Measurements from ENCODE around the gene FIGLA.
A peak's percentile ranks its signal among the peaks of the same experiment; 100 is the strongest.

Gene FIGLA

DNA sequence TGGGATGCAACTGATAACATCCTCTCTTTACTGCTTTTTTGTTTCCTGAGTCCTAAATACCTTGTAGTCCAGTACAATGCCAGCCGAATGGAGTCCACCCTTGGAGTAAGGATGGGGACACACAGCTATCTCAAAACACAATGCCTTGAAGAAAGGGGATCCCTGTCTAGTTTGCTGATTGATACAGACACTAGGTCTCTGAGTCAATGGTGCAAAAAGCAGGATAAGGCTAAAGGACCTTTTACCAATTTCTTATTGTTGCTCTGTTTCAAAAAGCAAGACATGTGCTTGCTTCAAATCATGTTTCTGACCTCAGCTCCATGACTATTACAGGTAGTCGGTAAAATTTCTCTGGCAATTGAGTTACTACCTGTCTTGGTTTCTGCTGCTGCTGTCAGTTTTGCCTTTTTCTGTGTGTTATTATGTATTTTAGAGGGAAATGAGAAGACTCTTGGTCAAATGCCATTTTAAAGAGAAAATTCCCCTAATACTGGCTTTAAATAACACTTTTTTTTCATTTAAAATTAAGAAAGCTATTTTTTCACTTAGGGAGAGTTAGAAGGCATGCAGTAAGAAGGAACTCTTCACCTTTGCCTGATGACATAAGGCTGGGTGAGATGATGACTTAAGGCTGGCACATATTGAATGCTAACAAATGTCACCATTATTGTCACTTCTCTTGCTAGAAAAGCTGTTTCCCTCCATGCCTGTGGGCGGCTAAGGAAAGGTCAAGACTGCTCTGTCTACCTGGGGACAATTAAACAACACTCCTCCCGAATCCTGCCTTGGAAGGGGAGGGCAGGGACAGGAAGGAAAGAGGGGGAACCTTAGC lies 4.9 kb upstream of the FIGLA start:
- H3K27ac Mint-ChIP-seq, result no peak overlapping the region
- H3K36me3 Mint-ChIP-seq, result peaks cover 6% of the 10 kb centered on the region
- peaks cover 54% of the 10 kb centered on the region for H3K27me3 Mint-ChIP-seq

DNA sequence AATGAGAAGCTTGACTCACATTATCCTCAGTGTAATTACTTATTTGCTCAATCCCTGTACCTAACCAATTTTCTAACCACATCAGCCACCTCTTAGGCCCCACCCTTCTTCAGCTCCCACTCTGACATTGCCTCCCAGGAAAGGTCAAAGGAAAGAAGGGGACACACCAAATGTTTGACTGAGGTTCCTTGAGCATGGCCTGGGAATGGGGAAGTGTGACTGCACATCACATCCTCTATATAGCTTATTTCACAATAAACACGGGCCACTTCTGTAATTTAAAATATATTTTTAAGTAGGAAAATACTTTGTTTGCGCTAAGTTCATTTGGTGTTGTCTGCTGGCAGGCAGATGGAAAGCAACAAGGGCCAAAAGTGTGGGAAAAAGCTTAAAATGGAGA lies 3.0 kb upstream of the FIGLA start:
- Mint-ChIP-seq H3K4me3 (no peak overlapping the region), H3K27me3 (peaks cover 62% of the 10 kb centered on the region), H3K27ac (no peak overlapping the region), H3K9me3 (peaks cover 8% of the 10 kb centered on the region), H3K36me3 (no peaks in the 10 kb centered on the region), H3K4me1 (peaks cover 21% of the 10 kb centered on the region)
- ATAC-seq, result no peak

More for the DNA sequence above, 4.9 kb upstream of the FIGLA start:
- Mint-ChIP-seq H3K4me1 (peaks cover 13% of the 10 kb centered on the region), H3K9me3 (peaks cover 14% of the 10 kb centered on the region), H3K4me3 (no peak overlapping the region)
- peak; percentile 85 for ATAC-seq

DNA sequence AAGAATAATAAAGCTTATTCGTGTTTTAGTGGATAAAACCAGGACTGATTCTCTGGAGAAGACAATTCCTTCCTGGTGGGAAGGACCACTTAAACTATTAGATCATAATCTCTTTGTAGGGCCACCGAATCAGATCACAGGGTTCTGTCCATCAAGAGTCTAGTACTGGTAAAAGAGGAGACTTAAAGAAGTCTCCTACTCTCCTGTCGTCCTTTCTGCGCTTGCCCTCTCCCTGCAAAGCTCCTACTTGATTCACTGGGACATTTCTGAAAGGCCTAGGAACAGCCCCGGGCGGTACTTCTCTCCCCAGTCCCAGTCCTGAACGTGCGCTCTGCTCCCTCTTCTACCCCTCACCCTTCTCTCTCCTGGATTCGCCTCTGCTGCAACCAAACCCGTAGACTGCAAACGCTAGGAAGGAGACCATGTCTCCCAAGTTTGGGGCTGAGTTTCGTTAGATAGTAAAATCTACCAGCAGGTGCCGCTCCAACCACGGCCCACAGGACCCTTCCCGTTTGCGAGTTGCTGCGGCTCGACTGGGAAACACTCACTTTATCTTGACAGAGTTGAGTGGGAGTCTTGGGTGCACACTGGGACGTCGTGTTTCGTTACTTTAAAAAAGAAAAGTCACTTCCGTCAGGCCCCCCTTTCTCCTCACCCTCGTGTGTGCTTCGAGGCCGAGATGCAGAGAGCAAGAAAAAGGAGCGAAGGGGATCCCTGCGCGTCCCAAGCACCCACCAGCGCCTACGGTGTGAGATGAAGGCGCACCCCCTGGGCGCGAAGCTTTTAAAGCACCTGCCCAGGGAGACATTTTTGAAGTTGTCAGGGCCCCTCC lies 923 bp downstream of the FIGLA start:
- peak overlapping the region; percentile 25 for H3K27ac Mint-ChIP-seq
- peaks cover 12% of the 10 kb centered on the region for H3K4me1 Mint-ChIP-seq
- H3K36me3 Mint-ChIP-seq, result no peaks in the 10 kb centered on the region
- H3K4me3 Mint-ChIP-seq, result peak overlapping the region; percentile 68
- peak; percentile 71 for ATAC-seq
- H3K27me3 Mint-ChIP-seq, result peaks cover 64% of the 10 kb centered on the region
- no peaks in the 10 kb centered on the region for H3K9me3 Mint-ChIP-seq

DNA sequence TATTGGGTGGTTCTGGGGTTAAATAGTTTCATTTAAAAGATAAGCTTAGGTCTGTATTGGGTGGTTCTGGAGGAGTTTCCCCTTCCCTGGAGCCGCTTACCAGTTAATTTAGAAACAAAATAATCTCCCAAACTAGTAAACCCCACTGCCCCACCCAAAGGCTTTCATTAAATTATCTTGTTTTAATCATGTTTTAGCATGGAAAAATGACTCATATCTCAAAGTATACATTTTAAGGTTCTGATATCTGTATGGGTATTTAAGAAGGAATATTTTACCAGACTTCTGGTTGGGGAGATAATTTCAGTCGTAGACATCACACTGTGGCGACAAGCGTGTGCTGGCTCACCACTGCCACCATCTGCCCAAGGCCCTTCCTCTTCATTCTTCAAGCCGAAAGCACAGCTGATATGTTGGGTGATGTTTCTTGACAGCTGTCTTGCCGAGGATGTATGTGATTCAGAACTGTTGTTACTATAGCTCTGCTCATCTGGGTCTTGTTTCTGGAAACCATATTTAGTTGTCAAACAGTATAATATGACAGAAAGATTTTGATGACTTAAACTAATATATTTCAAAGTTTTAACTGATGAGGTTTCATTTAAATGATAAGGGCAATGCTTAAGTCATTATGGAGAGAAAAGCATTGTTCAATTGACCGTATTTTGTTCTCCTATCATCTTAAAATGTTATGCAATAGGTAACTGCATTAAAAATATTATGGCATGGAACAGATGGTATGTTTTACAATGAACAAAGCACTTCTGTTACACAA lies 5.1 kb downstream of the FIGLA start:
- Mint-ChIP-seq H3K27ac (no peak overlapping the region), H3K4me1 (peaks cover 7% of the 10 kb centered on the region), H3K27me3 (peaks cover 27% of the 10 kb centered on the region), H3K36me3 (no peaks in the 10 kb centered on the region), H3K4me3 (no peak overlapping the region), H3K9me3 (no peaks in the 10 kb centered on the region)
- peak; percentile 65 for ATAC-seq

DNA sequence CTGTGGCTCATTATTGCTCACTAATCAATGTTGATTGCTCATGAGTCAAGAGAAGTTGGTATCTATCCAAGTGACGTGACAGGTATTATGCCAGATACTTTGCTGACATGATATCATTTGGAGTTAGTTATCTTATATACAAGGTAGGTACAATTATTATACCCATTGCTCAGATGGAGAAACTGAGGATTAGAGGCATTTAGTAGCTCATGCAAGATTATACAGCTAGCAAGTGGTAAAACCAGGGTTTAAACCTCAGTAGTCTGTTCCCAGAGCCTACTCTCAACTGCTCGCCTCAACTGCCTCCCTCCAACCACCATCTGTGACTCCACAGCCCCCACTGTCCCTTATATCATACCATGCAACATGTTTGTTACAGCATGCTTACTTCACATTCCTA lies 6.1 kb downstream of the FIGLA start:
- H3K4me3 Mint-ChIP-seq, result no peak overlapping the region
- peaks cover 2% of the 10 kb centered on the region for H3K4me1 Mint-ChIP-seq
- H3K36me3 Mint-ChIP-seq, result no peaks in the 10 kb centered on the region
- ATAC-seq, result no peak
- H3K27ac Mint-ChIP-seq, result no peak overlapping the region
- H3K27me3 Mint-ChIP-seq, result peaks cover 20% of the 10 kb centered on the region
- H3K9me3 Mint-ChIP-seq, result no peaks in the 10 kb centered on the region

DNA sequence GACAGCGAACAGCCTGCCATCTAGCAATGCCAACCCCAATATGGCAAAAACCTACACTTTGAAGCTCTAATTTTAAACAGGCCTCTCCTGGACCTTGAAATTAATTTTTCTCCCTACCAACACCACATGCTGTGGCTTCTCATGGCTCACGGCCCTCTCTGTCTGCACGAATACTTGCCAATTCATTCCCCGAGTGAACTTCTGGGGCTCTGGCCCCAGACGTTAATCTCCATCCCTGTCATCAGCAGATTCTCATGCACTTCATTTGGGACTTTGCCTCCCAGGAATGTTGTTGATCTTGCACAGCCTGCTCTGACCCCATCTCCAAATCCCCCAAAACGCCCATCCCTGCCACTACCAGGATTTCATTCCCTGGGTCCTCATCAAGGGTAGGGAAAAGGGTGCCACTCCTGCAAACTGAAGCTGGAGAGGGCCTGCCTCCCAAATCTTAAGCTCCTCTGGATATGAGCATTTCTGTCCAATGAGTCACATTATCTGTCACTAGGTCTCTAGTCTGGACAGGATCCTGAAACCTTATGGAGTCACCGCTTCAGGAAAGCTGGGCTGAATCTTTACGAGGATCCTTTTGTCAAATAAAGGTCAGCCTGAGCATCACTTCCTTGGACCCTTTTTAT lies 10.4 kb downstream of the FIGLA start:
- no peaks in the 10 kb centered on the region for H3K4me1 Mint-ChIP-seq
- H3K9me3 Mint-ChIP-seq, result no peaks in the 10 kb centered on the region
- H3K36me3 Mint-ChIP-seq, result no peaks in the 10 kb centered on the region
- H3K4me3 Mint-ChIP-seq, result no peak overlapping the region
- no peak for ATAC-seq
- no peak overlapping the region for H3K27ac Mint-ChIP-seq
- H3K27me3 Mint-ChIP-seq, result peaks cover 20% of the 10 kb centered on the region

DNA sequence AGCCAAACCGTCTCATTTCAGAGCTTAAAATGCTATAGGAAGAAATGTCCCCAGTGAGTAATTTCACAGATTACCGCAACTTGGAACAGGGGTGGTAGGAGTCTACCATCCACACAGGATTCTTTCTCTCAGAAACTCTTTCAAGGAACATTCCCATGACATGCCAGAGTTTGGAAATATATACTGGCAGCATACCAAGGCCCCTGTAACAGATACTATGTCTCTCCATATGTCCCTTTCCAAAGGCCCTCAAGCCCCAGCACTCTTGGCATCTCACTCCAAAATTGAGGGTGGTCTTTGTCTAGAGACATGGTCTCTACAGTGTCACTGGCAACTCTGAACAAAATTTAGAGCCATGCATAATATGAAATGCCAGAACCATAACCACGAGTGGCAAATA lies 11.0 kb downstream of the FIGLA start:
- Mint-ChIP-seq H3K27ac (no peak overlapping the region), H3K4me1 (no peaks in the 10 kb centered on the region), H3K9me3 (no peaks in the 10 kb centered on the region), H3K4me3 (no peak overlapping the region), H3K36me3 (no peaks in the 10 kb centered on the region), H3K27me3 (peaks cover 25% of the 10 kb centered on the region)
- ATAC-seq, result no peak

DNA sequence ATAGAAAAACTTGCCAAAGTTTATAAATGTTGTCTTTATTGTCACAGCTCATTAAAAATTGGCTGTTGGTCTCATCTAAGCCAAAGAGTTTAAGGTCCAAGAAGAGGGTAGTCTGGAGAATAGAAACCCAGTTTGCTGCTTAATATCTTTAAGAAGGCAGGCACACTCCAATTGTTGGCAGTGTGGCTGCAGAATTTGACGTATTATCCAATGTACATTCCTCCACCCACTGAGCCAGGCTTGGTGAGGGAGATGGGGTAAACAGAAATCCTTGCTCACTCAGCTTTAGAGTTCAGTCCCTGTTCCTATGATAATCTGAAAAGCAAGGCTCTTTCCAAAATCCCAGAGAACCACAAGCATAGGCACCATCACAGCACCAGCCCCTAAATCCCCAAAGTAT lies 11.8 kb downstream of the FIGLA start:
- ATAC-seq, result no peak
- Mint-ChIP-seq H3K4me3 (no peak overlapping the region), H3K27me3 (peaks cover 34% of the 10 kb centered on the region), H3K4me1 (peaks cover 3% of the 10 kb centered on the region), H3K36me3 (peaks cover 8% of the 10 kb centered on the region), H3K9me3 (peaks cover 5% of the 10 kb centered on the region), H3K27ac (no peak overlapping the region)

DNA sequence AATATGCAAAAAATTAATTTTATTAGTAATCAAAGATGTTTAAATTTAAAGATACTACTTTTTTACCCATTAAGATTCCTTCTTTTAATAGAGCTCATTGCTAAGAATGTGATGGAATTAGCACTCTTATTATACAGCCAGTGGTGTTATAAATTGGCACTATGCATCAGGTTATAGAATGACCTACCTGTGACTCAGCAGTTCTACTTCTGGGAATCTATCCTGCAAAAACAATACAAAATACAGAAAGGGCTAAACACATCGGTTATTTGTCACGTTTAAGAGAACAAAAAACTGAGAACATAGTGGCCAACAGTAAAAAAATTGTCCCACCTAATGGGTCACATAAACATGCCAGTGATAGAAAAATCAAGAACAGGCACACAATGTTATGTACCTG lies 13.0 kb downstream of the FIGLA start:
- no peak overlapping the region for H3K4me3 Mint-ChIP-seq
- ATAC-seq, result no peak
- peaks cover 12% of the 10 kb centered on the region for H3K36me3 Mint-ChIP-seq
- peaks cover 9% of the 10 kb centered on the region for H3K9me3 Mint-ChIP-seq
- peaks cover 40% of the 10 kb centered on the region for H3K27me3 Mint-ChIP-seq
- no peak overlapping the region for H3K27ac Mint-ChIP-seq
- H3K4me1 Mint-ChIP-seq, result peaks cover 6% of the 10 kb centered on the region

DNA sequence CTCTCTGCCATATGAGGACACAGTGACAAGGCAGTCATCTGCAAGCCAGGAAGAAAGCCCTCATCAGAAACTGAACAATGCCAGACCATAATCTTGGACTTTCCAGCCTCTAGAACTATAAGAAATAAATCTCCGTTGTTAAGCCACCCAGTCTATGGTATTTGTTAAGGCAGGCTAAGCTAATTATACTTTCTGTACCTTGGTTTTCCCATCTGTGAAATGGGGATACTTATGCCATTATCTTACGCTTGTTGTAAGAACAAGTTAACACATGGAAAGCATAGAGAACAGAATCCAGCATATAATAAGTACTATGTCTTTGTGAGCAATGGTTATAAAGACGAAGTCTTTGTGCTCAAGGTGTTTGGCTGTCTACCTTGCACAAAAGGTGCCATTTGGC lies 14.2 kb downstream of the FIGLA start:
- H3K27ac Mint-ChIP-seq, result no peak overlapping the region
- no peak overlapping the region for H3K4me3 Mint-ChIP-seq
- H3K4me1 Mint-ChIP-seq, result peaks cover 6% of the 10 kb centered on the region
- peaks cover 40% of the 10 kb centered on the region for H3K27me3 Mint-ChIP-seq
- no peak for ATAC-seq
- peaks cover 9% of the 10 kb centered on the region for H3K9me3 Mint-ChIP-seq
- H3K36me3 Mint-ChIP-seq, result peaks cover 12% of the 10 kb centered on the region

DNA sequence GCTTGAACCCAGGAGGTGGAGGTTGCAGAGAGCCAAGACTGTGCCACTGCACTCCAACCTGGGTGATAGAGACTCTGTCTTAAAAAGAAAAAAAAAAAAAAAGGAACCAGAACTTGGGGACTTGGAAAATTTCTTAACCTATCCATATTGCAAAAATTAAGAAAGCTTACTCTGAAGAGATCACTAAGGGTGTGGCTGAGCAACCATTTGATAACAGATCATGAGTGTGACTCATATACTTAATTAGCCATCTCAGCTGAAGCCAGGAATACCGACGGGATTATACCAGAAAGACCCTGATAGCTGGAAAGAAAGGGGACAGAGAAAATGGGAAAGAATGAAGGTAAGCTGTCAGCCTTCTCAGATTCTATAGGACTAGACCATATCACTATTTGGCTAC lies 15.3 kb downstream of the FIGLA start:
- Mint-ChIP-seq H3K9me3 (peaks cover 9% of the 10 kb centered on the region), H3K4me1 (peaks cover 6% of the 10 kb centered on the region), H3K27me3 (peaks cover 40% of the 10 kb centered on the region), H3K27ac (no peak overlapping the region), H3K36me3 (peaks cover 12% of the 10 kb centered on the region), H3K4me3 (no peak overlapping the region)
- ATAC-seq, result no peak

DNA sequence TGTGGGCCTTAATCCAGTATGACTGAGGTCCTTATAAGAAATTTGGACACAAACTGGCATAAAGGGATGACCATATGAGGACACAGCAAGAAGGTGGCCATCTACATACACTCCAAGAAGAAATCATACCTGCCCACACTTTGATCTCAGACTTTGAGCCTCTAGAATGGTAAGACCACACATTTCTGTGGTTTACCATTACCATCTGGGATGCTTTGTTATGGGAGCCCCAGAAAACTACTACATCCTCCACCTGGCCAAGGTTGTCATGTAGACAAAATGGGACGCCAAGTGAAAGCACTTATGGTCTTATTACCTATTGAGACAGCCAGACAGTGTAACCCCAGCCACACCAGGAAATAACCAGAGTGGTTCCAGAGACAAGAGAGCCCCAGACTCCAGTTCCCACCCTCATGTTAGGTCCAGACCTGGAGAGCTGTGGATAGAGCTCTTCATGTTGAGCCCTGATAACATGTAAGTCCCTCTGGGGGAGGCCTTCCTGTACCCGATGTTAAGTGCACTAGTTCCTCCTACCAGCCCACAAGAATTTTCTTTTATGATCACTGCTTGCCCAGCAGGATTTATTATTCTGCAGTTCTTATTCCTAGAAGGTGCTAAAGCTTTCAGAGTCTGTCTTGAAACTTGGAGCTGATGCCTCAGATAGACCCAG lies 17.8 kb downstream of the FIGLA start:
- Mint-ChIP-seq H3K4me1 (peaks cover 16% of the 10 kb centered on the region), H3K36me3 (peaks cover 12% of the 10 kb centered on the region), H3K9me3 (peaks cover 9% of the 10 kb centered on the region), H3K27ac (no peak overlapping the region), H3K27me3 (peaks cover 52% of the 10 kb centered on the region), H3K4me3 (no peak overlapping the region)
- ATAC-seq, result no peak

DNA sequence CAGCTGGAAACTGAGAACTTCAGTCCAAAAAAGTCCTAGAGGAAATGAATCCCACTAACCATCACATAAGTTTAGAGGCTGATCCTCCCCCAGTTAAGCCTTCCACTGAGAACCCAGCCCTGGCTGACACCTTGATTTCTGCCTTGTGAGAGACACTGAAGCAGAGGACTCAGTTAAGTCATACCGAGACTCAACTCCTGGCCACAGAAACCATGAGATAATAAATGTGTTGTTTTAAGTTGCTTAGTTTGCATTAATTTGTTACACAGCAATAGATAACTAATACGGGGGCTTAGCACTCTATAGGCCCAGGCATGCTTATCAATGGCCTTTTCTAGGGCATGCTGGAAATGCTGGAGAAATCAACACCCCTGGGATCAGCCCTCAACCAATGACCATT lies 19.0 kb downstream of the FIGLA start:
- H3K4me3 Mint-ChIP-seq, result no peak overlapping the region
- H3K27me3 Mint-ChIP-seq, result peaks cover 47% of the 10 kb centered on the region
- H3K9me3 Mint-ChIP-seq, result peaks cover 9% of the 10 kb centered on the region
- peaks cover 22% of the 10 kb centered on the region for H3K4me1 Mint-ChIP-seq
- ATAC-seq, result no peak
- H3K36me3 Mint-ChIP-seq, result peaks cover 12% of the 10 kb centered on the region
- H3K27ac Mint-ChIP-seq, result no peak overlapping the region

DNA sequence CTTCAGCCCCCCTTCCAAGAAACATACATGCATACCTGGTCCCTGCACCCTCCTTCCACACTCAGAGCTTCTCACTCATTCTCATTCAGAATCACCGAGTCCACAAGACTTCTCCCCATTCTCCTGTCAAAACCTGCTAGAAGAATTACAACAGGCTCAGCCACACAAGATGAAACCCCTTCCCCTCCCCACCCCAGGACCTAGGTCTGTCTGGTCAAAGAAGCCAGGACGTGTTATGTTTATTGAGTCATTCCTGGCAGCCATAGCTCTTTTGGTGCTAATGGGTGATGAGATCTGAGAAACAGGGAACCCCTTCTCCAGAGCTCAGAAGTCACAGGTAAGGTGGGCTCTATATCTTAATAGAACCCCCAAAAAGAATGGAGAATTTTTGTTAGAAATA lies 21.0 kb downstream of the FIGLA start:
- Mint-ChIP-seq H3K4me3 (no peak overlapping the region), H3K36me3 (peaks cover 12% of the 10 kb centered on the region)

More for the DNA sequence above, 21.0 kb downstream of the FIGLA start:
- peak overlapping the region; percentile 65 for H3K27ac Mint-ChIP-seq
- peaks cover 27% of the 10 kb centered on the region for H3K27me3 Mint-ChIP-seq
- peaks cover 26% of the 10 kb centered on the region for H3K4me1 Mint-ChIP-seq
- H3K9me3 Mint-ChIP-seq, result peaks cover 9% of the 10 kb centered on the region
- no peak for ATAC-seq
